Left lobe of liver (tissue), 2 donors: ENCODE data around the gene FAM13B. TPM values are rescaled to one million over a fixed set of nuclear protein-coding genes. Genes with fewer than 3 reads are reported as not detected.
"Not testable (repeated sequence)": the region's sequence is repeated elsewhere in the genome, so short reads cannot be mapped to it uniquely, and the experiment has no call there.

Experiments used
- ATAC-seq: fragments of 200-7000 bp; cut with Tn5 transposase; one replicate; pipeline ENCODE4 v1.9.1; 2020; ENCODE audit warnings: mild to moderate bottlenecking, moderate library complexity
- DNase-seq: peaks from one replicate; pipeline ENCODE4 v3.0.0-alpha.2; 2020; ENCODE audit warnings: low spot score
- total RNA-seq: library from RNA; stranded (reverse); gene quantifications from one replicate; pipeline ENCODE4 v1.2.1, GENCODE V29; 2021
- donor health status: DM: no; HTN: no; CAD: no; lungs with moderate emphysema.
- donor health status: DM: no; HTN: yes; CAD: no.

The FAM13B gene
- total RNA-seq, 1 donor from 2014 or later: 8.0 TPM

DNA sequence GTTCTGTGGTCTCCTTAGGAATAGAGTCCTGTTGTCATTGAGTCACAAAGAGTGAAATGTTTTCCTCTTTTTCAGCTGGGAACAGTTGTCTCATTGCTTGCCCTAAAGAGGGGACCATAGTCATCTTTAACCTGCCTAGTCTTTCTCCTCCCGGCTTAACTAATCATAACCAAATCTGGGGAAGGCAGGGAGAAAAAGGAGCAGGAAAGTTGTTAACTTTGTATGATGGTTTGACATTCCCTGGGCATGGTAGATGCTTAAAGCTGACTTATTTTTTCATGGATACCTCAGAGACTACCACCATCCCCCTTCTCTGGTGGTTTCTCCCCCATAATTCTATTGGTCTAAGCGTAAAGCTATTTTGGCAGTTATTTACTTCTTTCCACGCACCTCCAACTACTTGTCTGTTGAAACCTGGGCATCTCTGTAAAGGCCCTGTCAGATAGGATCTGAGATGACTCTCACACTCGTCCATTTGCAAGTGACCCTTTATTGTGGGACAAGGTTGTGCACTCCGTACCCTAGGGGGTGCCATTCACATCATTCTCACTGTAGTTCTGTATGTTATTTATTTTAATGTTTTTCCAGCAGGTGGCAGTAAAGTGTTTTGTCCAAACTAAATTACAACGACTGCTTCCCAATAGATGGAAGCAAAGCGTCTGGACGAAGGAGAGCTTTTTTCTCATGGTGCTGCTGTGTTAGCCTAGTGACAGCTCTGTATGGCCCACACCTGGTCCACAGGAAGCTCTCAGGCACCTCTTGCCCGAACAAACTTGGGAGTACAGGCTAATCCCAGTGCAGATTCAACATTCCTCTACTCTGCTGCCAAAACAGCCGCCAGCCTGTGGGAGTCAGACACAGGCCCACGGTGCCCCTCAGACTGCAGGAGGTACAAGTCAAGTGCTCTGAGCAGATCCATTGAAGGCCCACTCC is 3.0 kb upstream of the FAM13B start:
- peak; percentile 72 for ATAC-seq

GRCh38 chr5:138033907-138034306 is 1.0 kb upstream of the FAM13B start:
- DNase-seq (no peak), ATAC-seq (no peak)

More for the DNA sequence above, 3.0 kb upstream of the FAM13B start:
- peak; percentile 60 for DNase-seq

- peak; percentile 47 for ATAC-seq
Measured at GRCh38 chr5:138033386-138033808, 518 bp upstream of the FAM13B start.

GRCh38 chr5:138032028-138032571 is 779 bp downstream of the FAM13B start:
- ATAC-seq: peak; percentile 44
- DNase-seq: no peak

More at GRCh38 chr5:138033386-138033808, 518 bp upstream of the FAM13B start:
- no peak for DNase-seq

DNA sequence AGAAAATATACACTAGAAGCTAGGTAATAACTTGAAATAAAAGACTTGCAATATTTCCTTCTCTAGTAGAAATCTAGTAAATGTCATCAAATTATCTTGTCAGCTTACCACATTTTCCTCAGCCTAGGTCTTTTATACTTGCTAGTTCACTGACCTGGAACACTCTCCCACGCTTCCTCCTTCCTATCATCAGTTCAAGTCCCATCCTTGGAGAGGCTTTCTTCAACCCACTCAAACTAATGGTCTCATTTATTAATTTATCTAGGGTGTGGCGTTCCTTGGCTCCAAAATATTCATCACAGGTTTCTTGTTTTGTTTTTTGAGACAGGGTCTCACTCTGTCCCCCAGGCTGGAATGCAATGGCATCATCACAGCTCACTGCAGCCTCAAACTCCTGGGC is 2.9 kb downstream of the FAM13B start:
- ATAC-seq (no peak), DNase-seq (no peak)

GRCh38 chr5:138029501-138029900 is 3.4 kb downstream of the FAM13B start:
- ATAC-seq (no peak), DNase-seq (no peak)

DNA sequence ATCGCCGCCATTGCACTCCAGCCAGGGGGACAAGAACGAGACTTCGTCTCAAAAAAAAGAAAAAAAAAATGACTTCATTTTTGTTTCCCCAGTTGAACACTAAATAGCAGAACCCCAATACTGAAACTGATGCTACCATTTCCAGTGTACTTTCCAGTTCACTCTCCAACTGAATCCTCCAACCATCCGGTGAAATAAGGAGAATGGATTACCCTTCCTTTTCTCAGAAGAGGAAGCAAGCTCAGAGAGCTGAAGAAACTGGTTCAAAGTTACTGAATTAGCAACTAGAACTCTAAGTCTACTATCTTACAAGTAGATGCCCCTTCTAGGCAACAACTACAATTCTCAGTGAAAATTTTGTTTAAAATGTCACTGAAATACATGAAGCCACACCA is 3.9 kb downstream of the FAM13B start:
- ATAC-seq (no peak), DNase-seq (no peak)

- ATAC-seq, DNase-seq: not testable (repeated sequence)
Measured at GRCh38 chr5:138028262-138028970, 4.5 kb downstream of the FAM13B start.

GRCh38 chr5:138026793-138027192 is 6.1 kb downstream of the FAM13B start:
- not testable (repeated sequence) for ATAC-seq, DNase-seq

GRCh38 chr5:138025285-138025684 is 7.6 kb downstream of the FAM13B start:
- DNase-seq: no peak

GRCh38 chr5:138024117-138024516 is 8.8 kb downstream of the FAM13B start:
- no peak for ATAC-seq
- no peak for DNase-seq

More at GRCh38 chr5:138025285-138025684, 7.6 kb downstream of the FAM13B start:
- ATAC-seq: no peak

- DNase-seq (no peak), ATAC-seq (no peak)
Measured at GRCh38 chr5:138022912-138023311, 10.0 kb downstream of the FAM13B start.

DNA sequence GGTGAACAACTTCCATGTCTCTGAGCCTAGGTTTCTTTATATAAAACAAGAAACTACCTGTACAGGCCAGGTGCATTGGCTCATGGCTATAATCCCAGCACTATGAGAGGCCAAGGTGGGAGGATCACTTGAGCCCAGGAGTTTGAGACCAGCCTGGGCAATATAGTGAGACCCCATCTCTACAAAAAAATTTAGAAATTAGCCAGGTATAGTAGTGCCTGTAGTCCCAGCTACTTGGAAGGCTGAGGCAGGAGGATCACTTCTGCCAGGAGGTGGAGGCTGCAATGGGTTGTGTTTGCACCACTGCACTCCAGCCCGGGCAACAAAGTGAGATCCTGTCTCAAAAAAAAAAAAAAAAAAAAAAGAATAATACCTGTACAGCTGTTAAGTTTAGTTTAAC is 11.1 kb downstream of the FAM13B start:
- no peak for DNase-seq
- no peak for ATAC-seq

DNA sequence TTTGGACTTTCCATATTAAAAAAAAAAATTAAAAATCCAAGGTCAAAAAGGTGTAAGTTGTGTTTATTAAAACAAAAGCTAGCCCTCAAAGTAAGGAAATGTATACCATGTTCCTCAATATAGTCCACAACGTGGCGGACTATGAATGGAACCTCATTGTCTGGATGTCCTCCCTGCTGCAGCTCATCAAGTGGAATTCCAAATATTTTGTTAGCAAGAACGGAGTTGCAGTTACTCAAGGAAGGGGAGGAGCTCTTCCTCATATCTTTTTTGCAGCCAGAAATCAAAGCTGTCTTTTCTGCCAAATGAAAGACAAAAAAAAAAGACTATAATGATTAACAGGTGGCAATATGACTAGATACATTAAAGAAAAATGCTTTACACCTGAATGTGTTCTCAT is 14.0 kb downstream of the FAM13B start:
- ATAC-seq: no peak
- DNase-seq: no peak

- DNase-seq: no peak
- ATAC-seq: no peak
Measured at GRCh38 chr5:138015916-138016315, 17.0 kb downstream of the FAM13B start.

- DNase-seq: no peak
- ATAC-seq: no peak
Measured at GRCh38 chr5:138011991-138012390, 20.9 kb downstream of the FAM13B start.

GRCh38 chr5:138000102-138000723 is 32.7 kb downstream of the FAM13B start:
- no peak for ATAC-seq
- no peak for DNase-seq

DNA sequence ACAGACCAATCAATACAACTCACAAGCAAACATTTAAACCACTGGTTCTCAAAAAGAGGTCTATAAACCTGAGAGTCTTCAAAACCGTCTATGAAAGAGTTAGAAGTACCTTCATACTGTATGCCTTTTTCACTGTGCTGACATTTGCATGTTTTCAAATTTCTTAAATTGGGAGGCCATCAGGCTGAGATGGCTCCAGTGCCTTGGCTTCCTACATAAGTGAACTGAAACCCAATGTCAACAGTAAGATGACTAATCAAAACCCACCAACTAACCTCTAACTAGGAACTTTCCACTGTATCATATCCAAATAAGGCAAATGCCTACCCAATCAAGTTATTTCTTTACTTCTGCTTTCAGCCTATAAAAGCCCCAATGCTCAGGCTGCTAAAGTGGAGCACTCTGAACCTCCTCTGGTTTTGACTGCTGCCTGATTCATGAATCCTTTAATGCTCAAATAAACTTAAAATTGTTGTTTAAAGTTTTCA is 35.1 kb downstream of the FAM13B start:
- DNase-seq (no peak), ATAC-seq (no peak)

DNA sequence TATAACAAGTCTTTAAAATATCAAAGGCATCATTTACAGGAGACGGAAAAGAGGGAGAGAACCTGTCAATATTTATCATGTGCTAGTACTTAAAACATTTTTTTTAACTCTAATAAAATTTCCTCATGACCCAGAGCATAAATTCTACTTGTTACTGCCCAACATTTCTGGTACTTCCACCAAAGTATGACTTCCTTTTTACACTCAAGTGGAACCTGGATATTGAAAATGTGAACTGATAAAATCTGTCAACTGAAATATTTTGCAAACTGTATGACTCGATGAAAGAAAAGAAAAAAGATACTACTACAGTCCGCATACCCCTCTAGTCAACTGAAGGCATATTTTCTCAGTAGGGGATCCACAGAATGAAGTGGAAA is 37.1 kb downstream of the FAM13B start:
- no peak for DNase-seq
- no peak for ATAC-seq

- DNase-seq (no peak), ATAC-seq (peak; percentile 44)
Measured at GRCh38 chr5:137995077-137995748, 37.7 kb downstream of the FAM13B start.
